Glutamatergic neuron (in vitro differentiated cells): Measurements from ENCODE around the gene ATRNL1. TPM values are rescaled to one million over a fixed set of nuclear protein-coding genes. Genes with fewer than 3 reads are reported as not detected.

Experiments used
- DNase-seq: peaks from one replicate; pipeline ENCODE4 v3.0.0; 2022
- H3K27ac Mint-ChIP-seq: one replicate; pipeline ENCODE4 v1.8.0; 2020; ENCODE audit warnings: mild to moderate bottlenecking, mixed read lengths, inconsistent platforms; ENCODE audit not compliant: unreplicated experiment
- H3K27me3 Mint-ChIP-seq: one replicate; pipeline ENCODE4 v1.8.0; 2020; ENCODE audit warnings: mild to moderate bottlenecking, moderate library complexity, mixed read lengths, inconsistent platforms; ENCODE audit not compliant: unreplicated experiment
- H3K36me3 Mint-ChIP-seq: one replicate; pipeline ENCODE4 v1.8.0; 2020; ENCODE audit warnings: mild to moderate bottlenecking, mixed read lengths, inconsistent platforms; ENCODE audit not compliant: unreplicated experiment
- H3K4me1 Mint-ChIP-seq: one replicate; pipeline ENCODE4 v1.8.0; 2020; ENCODE audit warnings: mild to moderate bottlenecking, low read depth, mixed read lengths, inconsistent platforms; ENCODE audit not compliant: unreplicated experiment
- H3K4me3 Mint-ChIP-seq: one replicate; pipeline ENCODE4 v1.8.0; 2020; ENCODE audit warnings: mild to moderate bottlenecking, mixed read lengths, inconsistent platforms; ENCODE audit not compliant: unreplicated experiment
- H3K9me3 Mint-ChIP-seq: one replicate; pipeline ENCODE4 v1.8.0; 2020; ENCODE audit warnings: mild to moderate bottlenecking, moderate library complexity, mixed read lengths, inconsistent platforms; ENCODE audit not compliant: unreplicated experiment
- total RNA-seq: library from RNA; stranded (reverse); fragmentation: NEBNext Ultra II Directional; extraction: Animal tissue kit (Norgen Biotek cat#: 25700); gene quantifications from one replicate; pipeline ENCODE4 v1.2.1, GENCODE V29; 2021; ENCODE audit not compliant: unreplicated experiment
- TF ChIP-seq, protein P1 (sequence below): fragments of 200-600 bp; sonication (generic); IDR thresholded peaks from one replicate; pipeline ENCODE4 v1.5.0; 2021; ENCODE audit not compliant: partially characterized antibody, unreplicated experiment

The ATRNL1 gene
- total RNA-seq, 1 donor from 2014 or later, result 35.9 TPM

DNA sequence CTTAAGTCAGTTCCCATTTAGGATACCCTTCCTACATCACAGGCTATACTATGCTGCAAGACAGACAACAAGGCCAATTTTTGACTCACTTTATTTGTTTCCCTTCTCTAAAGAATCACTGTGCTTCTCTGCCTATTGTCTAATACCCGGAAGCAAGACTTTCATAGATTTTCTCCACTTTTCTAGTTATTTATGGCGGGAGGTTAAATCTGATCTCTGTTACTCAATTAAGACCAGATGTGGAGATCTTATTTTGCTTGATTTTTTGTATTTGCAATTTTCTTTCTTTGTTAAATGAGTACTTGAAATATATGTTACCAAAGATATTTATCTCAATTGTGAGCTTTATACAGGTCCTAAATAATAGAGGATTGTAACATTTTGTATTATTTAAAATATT, 511.5 kb downstream of the ATRNL1 start:
- no peak for DNase-seq
- H3K36me3 Mint-ChIP-seq, result no peaks in the 10 kb centered on the region
- H3K4me3 Mint-ChIP-seq, result no peak overlapping the region
- no peaks in the 10 kb centered on the region for H3K9me3 Mint-ChIP-seq
- no peaks in the 10 kb centered on the region for H3K4me1 Mint-ChIP-seq
- no peaks in the 10 kb centered on the region for H3K27me3 Mint-ChIP-seq
- H3K27ac Mint-ChIP-seq, result no peak overlapping the region
- TF ChIP-seq, protein P1, sequence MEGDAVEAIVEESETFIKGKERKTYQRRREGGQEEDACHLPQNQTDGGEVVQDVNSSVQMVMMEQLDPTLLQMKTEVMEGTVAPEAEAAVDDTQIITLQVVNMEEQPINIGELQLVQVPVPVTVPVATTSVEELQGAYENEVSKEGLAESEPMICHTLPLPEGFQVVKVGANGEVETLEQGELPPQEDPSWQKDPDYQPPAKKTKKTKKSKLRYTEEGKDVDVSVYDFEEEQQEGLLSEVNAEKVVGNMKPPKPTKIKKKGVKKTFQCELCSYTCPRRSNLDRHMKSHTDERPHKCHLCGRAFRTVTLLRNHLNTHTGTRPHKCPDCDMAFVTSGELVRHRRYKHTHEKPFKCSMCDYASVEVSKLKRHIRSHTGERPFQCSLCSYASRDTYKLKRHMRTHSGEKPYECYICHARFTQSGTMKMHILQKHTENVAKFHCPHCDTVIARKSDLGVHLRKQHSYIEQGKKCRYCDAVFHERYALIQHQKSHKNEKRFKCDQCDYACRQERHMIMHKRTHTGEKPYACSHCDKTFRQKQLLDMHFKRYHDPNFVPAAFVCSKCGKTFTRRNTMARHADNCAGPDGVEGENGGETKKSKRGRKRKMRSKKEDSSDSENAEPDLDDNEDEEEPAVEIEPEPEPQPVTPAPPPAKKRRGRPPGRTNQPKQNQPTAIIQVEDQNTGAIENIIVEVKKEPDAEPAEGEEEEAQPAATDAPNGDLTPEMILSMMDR, result no peak

DNA sequence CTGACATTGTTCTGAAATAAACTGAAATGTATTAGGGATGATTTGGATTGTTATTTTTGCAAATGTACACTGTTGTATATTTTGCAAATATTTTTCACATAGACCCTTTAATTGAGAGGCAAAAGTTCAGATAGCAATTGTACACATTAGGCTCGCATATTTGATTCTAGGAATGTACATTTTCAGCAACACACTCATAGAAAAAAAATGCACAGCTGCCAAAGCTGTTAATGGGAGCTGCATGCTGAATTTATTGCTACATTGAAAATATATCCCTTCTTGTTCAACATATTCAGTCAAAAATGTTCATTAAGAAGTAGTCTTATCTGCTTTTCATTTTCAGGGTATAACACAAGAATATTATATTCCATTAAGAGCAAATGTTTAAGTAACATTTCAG, 512.9 kb downstream of the ATRNL1 start:
- Mint-ChIP-seq H3K9me3 (no peaks in the 10 kb centered on the region), H3K4me1 (no peaks in the 10 kb centered on the region), H3K27ac (no peak overlapping the region), H3K27me3 (no peaks in the 10 kb centered on the region), H3K36me3 (no peaks in the 10 kb centered on the region), H3K4me3 (no peak overlapping the region)
- TF ChIP-seq, protein P1, result no peak
- no peak for DNase-seq

DNA sequence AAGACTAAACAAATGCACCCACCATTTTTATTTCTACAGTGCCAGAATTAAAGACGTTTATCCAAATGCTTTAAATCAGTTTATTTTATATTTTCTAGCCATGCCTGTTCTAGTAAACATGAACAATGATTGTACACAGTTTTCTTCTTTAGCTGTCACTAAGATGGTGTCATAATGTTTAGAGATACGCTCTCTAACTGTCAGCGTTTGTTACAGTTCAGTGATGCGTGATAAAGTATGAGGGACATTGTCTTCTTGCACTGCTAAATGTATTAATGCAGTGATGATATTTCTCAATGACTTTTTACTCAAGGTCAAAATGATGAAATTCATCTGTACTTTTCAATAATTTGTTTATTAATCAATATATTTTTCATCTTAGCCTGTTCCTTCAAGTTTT, 513.6 kb downstream of the ATRNL1 start:
- no peak overlapping the region for H3K27ac Mint-ChIP-seq
- H3K27me3 Mint-ChIP-seq, result no peaks in the 10 kb centered on the region
- TF ChIP-seq, protein P1, result no peak
- no peaks in the 10 kb centered on the region for H3K9me3 Mint-ChIP-seq
- H3K4me3 Mint-ChIP-seq, result no peak overlapping the region
- no peaks in the 10 kb centered on the region for H3K4me1 Mint-ChIP-seq
- no peaks in the 10 kb centered on the region for H3K36me3 Mint-ChIP-seq
- DNase-seq, result no peak

DNA sequence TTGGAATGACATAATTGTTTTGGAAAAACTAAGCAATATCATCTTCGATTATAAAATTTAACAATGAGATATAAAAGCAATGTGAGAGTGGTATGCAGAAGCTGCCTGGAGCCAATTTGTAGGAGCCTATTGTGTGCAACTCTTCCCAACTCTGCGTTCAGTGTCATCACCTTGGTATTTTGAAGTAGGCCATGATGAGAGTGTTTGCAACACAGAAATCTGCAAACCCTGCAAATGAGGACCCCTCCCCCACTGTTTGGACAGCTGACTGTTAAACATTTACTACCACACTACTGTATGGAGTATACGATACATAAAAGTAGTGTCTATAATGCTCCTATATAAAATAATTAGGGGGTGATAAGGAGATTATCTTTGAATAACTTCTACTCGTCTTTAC, 531.3 kb downstream of the ATRNL1 start:
- no peaks in the 10 kb centered on the region for H3K27me3 Mint-ChIP-seq
- H3K4me1 Mint-ChIP-seq, result no peaks in the 10 kb centered on the region
- H3K4me3 Mint-ChIP-seq, result no peak overlapping the region
- no peak for DNase-seq
- no peak overlapping the region for H3K27ac Mint-ChIP-seq
- TF ChIP-seq, protein P1, result no peak
- peaks cover 3% of the 10 kb centered on the region for H3K9me3 Mint-ChIP-seq
- H3K36me3 Mint-ChIP-seq, result no peaks in the 10 kb centered on the region

DNA sequence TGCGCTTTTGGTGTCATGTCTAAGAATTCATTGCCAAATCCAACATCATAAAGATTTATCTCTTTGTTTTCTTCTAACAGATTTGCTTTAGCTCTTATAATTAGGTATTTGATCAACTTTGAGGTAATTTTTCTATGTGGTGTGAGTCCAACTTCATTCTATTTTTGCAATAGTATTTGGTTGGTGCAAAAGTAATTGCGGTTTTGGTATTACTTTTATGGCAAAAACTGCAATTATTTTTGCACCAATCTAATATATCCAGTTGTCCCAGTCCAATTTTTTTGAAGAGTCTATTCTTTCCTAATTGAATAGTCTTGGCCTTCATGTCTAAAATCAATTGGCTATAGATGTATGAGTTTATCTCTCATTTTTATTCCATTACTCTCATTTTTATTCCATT, 535.5 kb downstream of the ATRNL1 start:
- no peak overlapping the region for H3K27ac Mint-ChIP-seq
- TF ChIP-seq, protein P1, result no peak
- no peaks in the 10 kb centered on the region for H3K4me1 Mint-ChIP-seq
- H3K4me3 Mint-ChIP-seq, result no peak overlapping the region
- peaks cover 1% of the 10 kb centered on the region for H3K27me3 Mint-ChIP-seq
- H3K9me3 Mint-ChIP-seq, result no peaks in the 10 kb centered on the region
- DNase-seq, result no peak
- H3K36me3 Mint-ChIP-seq, result no peaks in the 10 kb centered on the region
